ENCODE measurements around the gene NUBP1.

- no peak for TF ChIP-seq EZH2 (IDR thresholded peaks at IDR 0.05; ENCODE audit: low read length)
- no peak for TF ChIP-seq CTCF (optimal IDR thresholded peaks at IDR 0.05 in 1 of 3, IDR thresholded peaks at IDR 0.05 in 1 of 3, conservative IDR thresholded peaks at IDR 0.05 in 1 of 3; ENCODE audit: extremely low read depth in 1 of 3, insufficient read depth in 2 of 3, low read length in 3 of 3)
Observed at GRCh38 chr16:10738231-10739077, 5.2 kb upstream of the NUBP1 start.
